ENCODE data around the gene ZIC5. TPM values are rescaled to one million over a fixed set of nuclear protein-coding genes. Genes with fewer than 3 reads are reported as not detected.

ZIC5 gene
- total and polyA plus RNA-seq, 12 donors = 0.04 TPM; not detected in 11

GRCh38 chr13:99994638-99995020 is 23.1 kb upstream of the ZIC5 start:
- Histone ChIP-seq H3K27me3 (peaks cover 95% of the 10 kb centered on the region), H3K27ac (no peak overlapping the region), H3K9me3 (replicated peaks in 1 of 3) (no peaks in the 10 kb centered on the region), H3K4me1 (replicated peaks in 1 of 2) (no peaks in the 10 kb centered on the region), H3K4me3 (no peak overlapping the region), H3K36me3 (replicated peaks in 1 of 2) (no peaks in the 10 kb centered on the region)
- TF ChIP-seq POLR2A (IDR thresholded peaks at IDR 0.05) (no peak), CTCF (IDR thresholded peaks at IDR 0.05) (no peak)
- 20 to 48% (median 24%) methylated on average over 1 of the region's 1 CpG for WGBS, 4 donors
- no peak for DNase-seq
- intact Hi-C loops (cut with DNase I) = no loop called here

- Histone ChIP-seq H3K4me3 (no peak overlapping the region), H3K27ac (no peak overlapping the region), H3K9me3 (replicated peaks in 1 of 3) (no peaks in the 10 kb centered on the region), H3K36me3 (replicated peaks in 1 of 2) (no peaks in the 10 kb centered on the region), H3K4me1 (replicated peaks in 1 of 2) (no peaks in the 10 kb centered on the region), H3K27me3 (peaks cover 99% of the 10 kb centered on the region)
- TF ChIP-seq POLR2A (IDR thresholded peaks at IDR 0.05) = no peak
- no peak for TF ChIP-seq CTCF (IDR thresholded peaks at IDR 0.05)
- intact Hi-C loops (cut with DNase I) = no loop called here
- no peak for DNase-seq
- whole genome bisulfite sequencing, 4 donors = 16 to 22% (median 21%) methylated on average over 9 of the region's 9 CpGs
Observed at GRCh38 chr13:99993660-99994637, 22.4 kb upstream of the ZIC5 start.

- peaks cover 99% of the 10 kb centered on the region for H3K27me3 ChIP-seq
- TF ChIP-seq CTCF (IDR thresholded peaks at IDR 0.05) = no peak
- no peak for TF ChIP-seq POLR2A (IDR thresholded peaks at IDR 0.05)
- no peak overlapping the region for H3K4me3 ChIP-seq
Observed at GRCh38 chr13:99992949-99993351, 21.4 kb upstream of the ZIC5 start.

GRCh38 chr13:99991828-99992775 is 20.5 kb upstream of the ZIC5 start:
- WGBS, 4 donors = 21 to 34% (median 25%) methylated on average over 21 to 36 of the region's 36 CpGs
- H3K4me1 ChIP-seq (replicated peaks in 1 of 2) = no peaks in the 10 kb centered on the region
- H3K4me3 ChIP-seq = no peak overlapping the region
- no peaks in the 10 kb centered on the region for H3K9me3 ChIP-seq (replicated peaks in 1 of 3)
- intact Hi-C loops (cut with DNase I) = no loop called here
- no peak overlapping the region for H3K27ac ChIP-seq
- DNase-seq = no peak
- no peaks in the 10 kb centered on the region for H3K36me3 ChIP-seq (replicated peaks in 1 of 2)
- TF ChIP-seq POLR2A (IDR thresholded peaks at IDR 0.05) = no peak
- TF ChIP-seq CTCF (IDR thresholded peaks at IDR 0.05) = no peak
- H3K27me3 ChIP-seq = peaks cover 99% of the 10 kb centered on the region

More at GRCh38 chr13:99992949-99993351, 21.4 kb upstream of the ZIC5 start:
- WGBS, 4 donors = 8 to 14% (median 11%) methylated on average over 3 of the region's 3 CpGs
- no peak overlapping the region for H3K27ac ChIP-seq
- no peak for DNase-seq
- H3K36me3 ChIP-seq (replicated peaks in 1 of 2) = no peaks in the 10 kb centered on the region
- H3K9me3 ChIP-seq (replicated peaks in 1 of 3) = no peaks in the 10 kb centered on the region
- intact Hi-C loops (cut with DNase I) = no loop called here
- no peaks in the 10 kb centered on the region for H3K4me1 ChIP-seq (replicated peaks in 1 of 2)

Measured in adrenal gland (tissue), 12 donors.